ENCODE data around the gene POU3F1.

Gene POU3F1

GRCh38 chr1:38046884-38047602, 450 bp upstream of the POU3F1 start:
- Histone ChIP-seq H3K9me3 (ENCODE audit: control insufficient read depth, insufficient read depth, low read length) (no peaks in the 10 kb centered on the region), H3K27me3 (ENCODE audit: control insufficient read depth, low read length) (peaks cover 45% of the 10 kb centered on the region), H3F3A (ENCODE audit: control insufficient read depth, insufficient read depth) (no peaks in the 10 kb centered on the region), H3K79me2 (ENCODE audit: control insufficient read depth, low read length) (no peaks in the 10 kb centered on the region), H3K27ac (ENCODE audit: low read depth, low read length) (no peak overlapping the region), H3K4me2 (ENCODE audit: low read length) (peak overlapping the region; percentile 70), H3K4me1 (ENCODE audit: control insufficient read depth, low read length) (peaks cover 18% of the 10 kb centered on the region), H3K4me3 (ENCODE audit: low read length) (peak overlapping the region; percentile 64), H3K36me3 (ENCODE audit: control insufficient read depth, low read length) (no peaks in the 10 kb centered on the region), H3K9me2 (replicated peaks; ENCODE audit: control insufficient read depth, low read length) (no peaks in the 10 kb centered on the region), H4K20me1 (ENCODE audit: control insufficient read depth, insufficient read depth, low read depth, low read length) (no peaks in the 10 kb centered on the region)
- TF ChIP-seq EZH2phosphoT487 (IDR thresholded peaks at IDR 0.05; ENCODE audit: borderline replicate concordance, low read length), result 0 out of 2 replicates have a peak, but pooled peaks have one; percentile 63
- TF ChIP-seq CTCF (IDR thresholded peaks at IDR 0.05; ENCODE audit: low read depth, low read length, poor library complexity, severe bottlenecking), result no peak

GRCh38 chr1:38045401-38046332, 926 bp downstream of the POU3F1 start:
- Histone ChIP-seq H3K4me1 (ENCODE audit: control insufficient read depth, low read length) (peaks cover 12% of the 10 kb centered on the region), H3K79me2 (ENCODE audit: control insufficient read depth, low read length) (no peaks in the 10 kb centered on the region), H3K27ac (ENCODE audit: low read depth, low read length) (no peak overlapping the region), H3K4me2 (ENCODE audit: low read length) (no peak overlapping the region), H3K4me3 (ENCODE audit: low read length) (no peak overlapping the region), H4K20me1 (ENCODE audit: control insufficient read depth, insufficient read depth, low read depth, low read length) (no peaks in the 10 kb centered on the region), H3K9me3 (ENCODE audit: control insufficient read depth, insufficient read depth, low read length) (no peaks in the 10 kb centered on the region), H3K9me2 (replicated peaks; ENCODE audit: control insufficient read depth, low read length) (no peaks in the 10 kb centered on the region), H3F3A (ENCODE audit: control insufficient read depth, insufficient read depth) (no peaks in the 10 kb centered on the region), H3K27me3 (ENCODE audit: control insufficient read depth, low read length) (peaks cover 55% of the 10 kb centered on the region), H3K36me3 (ENCODE audit: control insufficient read depth, low read length) (no peaks in the 10 kb centered on the region)
- TF ChIP-seq EZH2phosphoT487 (IDR thresholded peaks at IDR 0.05; ENCODE audit: borderline replicate concordance, low read length) (no peak), CTCF (IDR thresholded peaks at IDR 0.05; ENCODE audit: low read depth, low read length, poor library complexity, severe bottlenecking) (no peak)

- Histone ChIP-seq H3K4me1 (ENCODE audit: control insufficient read depth, low read length) (peaks cover 5% of the 10 kb centered on the region; the same call in 1 of the 2 replicates), H3K9me2 (replicated peaks; ENCODE audit: control insufficient read depth, low read length) (no peaks in the 10 kb centered on the region), H3K4me2 (ENCODE audit: low read length) (no peak overlapping the region), H3F3A (ENCODE audit: control insufficient read depth, insufficient read depth) (no peaks in the 10 kb centered on the region), H3K27me3 (ENCODE audit: control insufficient read depth, low read length) (peaks cover 61% of the 10 kb centered on the region), H3K9me3 (ENCODE audit: control insufficient read depth, insufficient read depth, low read length) (no peaks in the 10 kb centered on the region), H3K4me3 (ENCODE audit: low read length) (no peak overlapping the region), H3K79me2 (ENCODE audit: control insufficient read depth, low read length) (no peaks in the 10 kb centered on the region), H3K27ac (ENCODE audit: low read depth, low read length) (no peak overlapping the region), H4K20me1 (ENCODE audit: control insufficient read depth, insufficient read depth, low read depth, low read length) (no peaks in the 10 kb centered on the region), H3K36me3 (ENCODE audit: control insufficient read depth, low read length) (no peaks in the 10 kb centered on the region)
- TF ChIP-seq CTCF (IDR thresholded peaks at IDR 0.05; ENCODE audit: low read depth, low read length, poor library complexity, severe bottlenecking) (no peak), EZH2phosphoT487 (IDR thresholded peaks at IDR 0.05; ENCODE audit: borderline replicate concordance, low read length) (peak; percentile 87; the same call in 1 of the 2 replicates)
Measured at GRCh38 chr1:38044221-38045215, 2.1 kb downstream of the POU3F1 start.
